HL-60 (cell line): ENCODE measurements around the gene CRYM.

ENCODE experiments used
- CTCF ChIP-seq: IDR thresholded peaks from one replicate; pipeline ENCODE4 v1.5.1; 2011; ENCODE audit warnings: low read length, control low read depth, inconsistent platforms; ENCODE audit not compliant: insufficient read depth
- GABPA ChIP-seq: IDR thresholded peaks from 2 replicates; pipeline ENCODE4 v1.6.1; 2012; ENCODE audit warnings: low read depth
- POLR2AphosphoS5 ChIP-seq: IDR thresholded peaks from 2 replicates; pipeline ENCODE4 v1.6.1; 2012; ENCODE audit warnings: low read depth
- REST ChIP-seq: IDR thresholded peaks from 2 replicates; pipeline ENCODE4 v1.6.1; 2012; ENCODE audit warnings: low read depth; ENCODE audit not compliant: insufficient replicate concordance

GRCh38 chr16:21277927-21278706 lies at the start of gene CRYM:
- TF ChIP-seq CTCF (peak; percentile 43), POLR2AphosphoS5 (no peak), GABPA (no peak), REST (no peak)
